ENCODE results near the gene TUB.

TUB gene

GRCh38 chr11:8034604-8035190 is 46.3 kb upstream of the TUB start:
- Histone ChIP-seq H4K20me1 (ENCODE audit: low read depth, low read length) (no peaks in the 10 kb centered on the region), H3K9me3 (ENCODE audit: insufficient read depth, low read length) (no peaks in the 10 kb centered on the region), H3F3A (ENCODE audit: insufficient read depth) (no peaks in the 10 kb centered on the region), H3K4me2 (ENCODE audit: low read depth, low read length, poor library complexity, severe bottlenecking) (no peak overlapping the region), H3K27ac (ENCODE audit: low read depth, low read length) (no peak overlapping the region), H2AFZ (ENCODE audit: low read depth, low read length, severe bottlenecking) (no peak overlapping the region), H3K9me2 (replicated peaks; ENCODE audit: insufficient read depth, low read length) (no peaks in the 10 kb centered on the region), H3K79me2 (ENCODE audit: insufficient read depth, low read length) (no peaks in the 10 kb centered on the region), H3K36me3 (ENCODE audit: low read length) (no peaks in the 10 kb centered on the region), H3K4me3 (ENCODE audit: insufficient read depth, low read length, poor library complexity, severe bottlenecking) (no peak overlapping the region), H3K9ac (ENCODE audit: low read length) (no peak overlapping the region), H3K27me3 (ENCODE audit: low read length) (no peaks in the 10 kb centered on the region)
- TF ChIP-seq EZH2phosphoT487 (conservative IDR thresholded peaks at IDR 0.05; ENCODE audit: low read length) = no peak
- no peak for TF ChIP-seq CTCF (IDR thresholded peaks at IDR 0.05; ENCODE audit: insufficient read depth, low read length, poor library complexity, severe bottlenecking)

- Histone ChIP-seq H3K9ac (ENCODE audit: low read length) (no peak overlapping the region), H3K9me2 (replicated peaks; ENCODE audit: insufficient read depth, low read length) (no peaks in the 10 kb centered on the region), H3K4me2 (ENCODE audit: low read depth, low read length, poor library complexity, severe bottlenecking) (no peak overlapping the region), H3K9me3 (ENCODE audit: insufficient read depth, low read length) (no peaks in the 10 kb centered on the region), H3K4me3 (ENCODE audit: insufficient read depth, low read length, poor library complexity, severe bottlenecking) (no peak overlapping the region), H2AFZ (ENCODE audit: low read depth, low read length, severe bottlenecking) (no peak overlapping the region), H3K79me2 (ENCODE audit: insufficient read depth, low read length) (no peaks in the 10 kb centered on the region), H4K20me1 (ENCODE audit: low read depth, low read length) (no peaks in the 10 kb centered on the region), H3K27me3 (ENCODE audit: low read length) (no peaks in the 10 kb centered on the region), H3K36me3 (ENCODE audit: low read length) (no peaks in the 10 kb centered on the region), H3F3A (ENCODE audit: insufficient read depth) (no peaks in the 10 kb centered on the region), H3K27ac (ENCODE audit: low read depth, low read length) (no peak overlapping the region)
- TF ChIP-seq CTCF (IDR thresholded peaks at IDR 0.05; ENCODE audit: insufficient read depth, low read length, poor library complexity, severe bottlenecking) (no peak), EZH2phosphoT487 (conservative IDR thresholded peaks at IDR 0.05; ENCODE audit: low read length) (no peak)
Measured at GRCh38 chr11:8035200-8035855, 45.7 kb upstream of the TUB start.

- no peak overlapping the region for H3K9ac ChIP-seq (ENCODE audit: low read length)
- no peaks in the 10 kb centered on the region for H3F3A ChIP-seq (ENCODE audit: insufficient read depth)
- no peaks in the 10 kb centered on the region for H4K20me1 ChIP-seq (ENCODE audit: low read depth, low read length)
- no peaks in the 10 kb centered on the region for H3K9me3 ChIP-seq (ENCODE audit: insufficient read depth, low read length)
- H3K79me2 ChIP-seq (ENCODE audit: insufficient read depth, low read length) = no peaks in the 10 kb centered on the region
- no peak overlapping the region for H3K4me2 ChIP-seq (ENCODE audit: low read depth, low read length, poor library complexity, severe bottlenecking)
- no peak overlapping the region for H3K4me3 ChIP-seq (ENCODE audit: insufficient read depth, low read length, poor library complexity, severe bottlenecking)
- H3K27ac ChIP-seq (ENCODE audit: low read depth, low read length) = no peak overlapping the region
- no peak for TF ChIP-seq EZH2phosphoT487 (conservative IDR thresholded peaks at IDR 0.05; ENCODE audit: low read length)
- no peak for TF ChIP-seq CTCF (IDR thresholded peaks at IDR 0.05; ENCODE audit: insufficient read depth, low read length, poor library complexity, severe bottlenecking)
- no peak overlapping the region for H2AFZ ChIP-seq (ENCODE audit: low read depth, low read length, severe bottlenecking)
- no peaks in the 10 kb centered on the region for H3K36me3 ChIP-seq (ENCODE audit: low read length)
- no peaks in the 10 kb centered on the region for H3K27me3 ChIP-seq (ENCODE audit: low read length)
- H3K9me2 ChIP-seq (replicated peaks; ENCODE audit: insufficient read depth, low read length) = no peaks in the 10 kb centered on the region
Measured at GRCh38 chr11:8036002-8036802, 44.8 kb upstream of the TUB start.

Data from SU-DHL-6 (cell line).